Fibroblast of lung (primary cell): ENCODE data around the gene FAM78A.

Source experiments
- CTCF ChIP-seq, 2 donors: IDR thresholded peaks in 1 of 2; conservative IDR thresholded peaks in 1 of 2; 1 replicate in 1 of 2; 2 replicates in 1 of 2; pipeline ENCODE4 v1.5.1; 2011 to 2012; ENCODE audit warnings: low read length in 2 of 2, control low read depth in 1 of 2, inconsistent platforms in 1 of 2, low read depth in 1 of 2, mild to moderate bottlenecking in 1 of 2
- EZH2 ChIP-seq: IDR thresholded peaks from 2 replicates; pipeline ENCODE4 v1.5.1; 2012; ENCODE audit warnings: low read length, control low read depth, mild to moderate bottlenecking; ENCODE audit errors: missing control alignments

GRCh38 chr9:131240047-131240921, 36.0 kb downstream of the FAM78A start:
- no peak for TF ChIP-seq CTCF (conservative IDR thresholded peaks at IDR 0.05 in 1 of 2, IDR thresholded peaks at IDR 0.05 in 1 of 2; ENCODE audit: low read depth in 1 of 2, low read length in 2 of 2)
- no peak for TF ChIP-seq EZH2
